GM18508 (cell line): ENCODE measurements around the gene RPL7A.
"Not testable (repeated sequence)": the region's sequence is repeated elsewhere in the genome, so short reads cannot be mapped to it uniquely, and the experiment has no call there.

ENCODE experiments used
- ATAC-seq: cut with Tn5 transposase; IDR thresholded peaks from one replicate; pipeline ENCODE4 v1.9.1; 2021; ENCODE audit warnings: moderate number of reproducible peaks; ENCODE audit not compliant: insufficient read depth, unreplicated experiment

The RPL7A gene

DNA sequence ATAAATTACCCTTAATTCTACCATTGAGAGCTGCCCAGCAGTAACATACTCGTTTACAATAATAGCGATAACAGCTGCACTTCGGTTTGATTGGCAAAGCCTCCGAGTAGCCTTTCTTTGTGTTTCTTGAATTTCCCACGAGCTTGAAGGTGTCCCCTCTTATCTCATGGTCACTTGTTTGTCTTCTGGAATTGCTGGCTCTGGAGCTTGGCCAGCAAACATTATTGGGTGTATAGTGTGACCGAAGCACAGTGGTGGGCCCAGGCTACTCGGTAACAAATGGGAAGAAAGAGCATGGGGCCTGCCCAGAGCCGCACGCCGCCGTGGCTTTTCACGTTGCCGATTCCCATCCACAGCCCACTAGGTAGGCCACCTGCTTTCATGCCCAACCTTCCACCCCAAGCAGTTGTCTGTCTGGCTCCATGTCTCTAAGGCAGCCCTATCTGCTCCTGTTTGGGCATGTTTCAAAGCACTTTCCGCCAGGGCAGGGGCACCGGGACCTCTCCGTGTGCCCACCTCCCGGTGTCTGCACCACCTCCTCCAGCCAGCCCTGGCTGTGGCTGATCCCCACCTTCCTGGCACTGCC is 36.8 kb downstream of the RPL7A start:
- ATAC-seq = no peak

GRCh38 chr9:133385452-133385851 is 37.4 kb downstream of the RPL7A start:
- ATAC-seq = no peak

DNA sequence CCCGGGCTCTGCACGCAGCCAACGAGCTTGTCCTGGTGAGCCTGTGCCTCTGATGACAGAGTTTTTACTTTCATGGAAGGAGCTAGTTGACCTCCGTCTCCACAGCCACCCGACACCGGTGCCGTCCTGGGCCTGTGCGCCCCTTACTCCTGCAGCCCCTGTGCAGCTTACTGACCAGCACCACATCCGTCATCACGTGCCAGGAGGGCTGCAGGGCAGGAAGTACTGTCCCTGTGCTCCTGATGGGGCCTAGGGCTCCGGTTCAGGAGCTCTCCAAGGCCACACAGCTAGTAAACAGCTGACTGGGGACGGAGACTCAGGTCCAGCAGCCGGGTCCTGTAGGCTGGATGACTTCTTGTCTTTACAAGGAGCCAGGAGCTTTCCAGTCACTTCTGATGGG is 38.3 kb downstream of the RPL7A start:
- ATAC-seq = no peak

- no peak for ATAC-seq
These were observed 39.7 kb downstream of the RPL7A start for GRCh38 chr9:133387680-133388079.

- ATAC-seq = no peak
These were observed 41.1 kb downstream of the RPL7A start for GRCh38 chr9:133389025-133389557.

DNA sequence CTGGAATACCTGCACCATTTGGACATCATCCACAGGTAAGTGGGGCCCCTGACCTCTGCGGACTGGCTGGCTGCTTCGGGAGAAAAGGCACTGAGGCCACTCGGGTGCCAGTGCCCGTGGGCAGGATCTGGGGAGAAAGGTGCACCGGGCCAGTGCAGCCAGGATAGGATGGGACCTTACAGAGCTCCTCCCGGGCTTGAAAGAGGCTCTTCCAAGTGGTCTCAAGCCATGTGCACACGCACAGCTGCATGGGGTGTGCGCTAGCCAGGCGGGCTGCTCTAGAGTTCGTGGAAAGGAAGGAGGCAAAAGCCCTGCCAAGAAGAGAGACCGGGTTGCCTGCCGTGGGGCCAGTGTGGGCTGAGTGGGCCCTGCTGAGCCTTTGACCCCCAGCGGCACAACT is 41.5 kb downstream of the RPL7A start:
- no peak for ATAC-seq

DNA sequence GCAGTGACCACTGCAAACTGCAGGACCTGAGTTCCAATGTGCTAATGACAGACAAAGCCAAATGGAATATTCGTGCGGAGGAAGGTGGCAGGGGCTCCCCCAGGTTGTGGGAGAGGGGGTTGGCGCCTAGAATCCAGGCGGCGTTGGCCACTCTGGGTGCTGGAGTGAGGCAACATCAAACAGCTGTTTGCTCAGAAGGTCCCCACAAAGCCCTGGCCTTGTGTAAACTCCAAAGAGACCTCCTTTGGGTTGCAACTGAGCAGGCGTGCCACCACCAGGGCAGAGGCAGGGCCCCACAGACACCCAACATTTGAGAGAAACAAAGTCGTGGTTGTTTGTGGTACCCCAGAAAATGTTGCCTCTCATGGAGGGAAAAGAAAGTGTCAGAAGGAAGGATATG is 42.7 kb downstream of the RPL7A start:
- no peak for ATAC-seq

- ATAC-seq = not testable (repeated sequence)
These were observed 43.4 kb downstream of the RPL7A start for GRCh38 chr9:133391449-133391848.

DNA sequence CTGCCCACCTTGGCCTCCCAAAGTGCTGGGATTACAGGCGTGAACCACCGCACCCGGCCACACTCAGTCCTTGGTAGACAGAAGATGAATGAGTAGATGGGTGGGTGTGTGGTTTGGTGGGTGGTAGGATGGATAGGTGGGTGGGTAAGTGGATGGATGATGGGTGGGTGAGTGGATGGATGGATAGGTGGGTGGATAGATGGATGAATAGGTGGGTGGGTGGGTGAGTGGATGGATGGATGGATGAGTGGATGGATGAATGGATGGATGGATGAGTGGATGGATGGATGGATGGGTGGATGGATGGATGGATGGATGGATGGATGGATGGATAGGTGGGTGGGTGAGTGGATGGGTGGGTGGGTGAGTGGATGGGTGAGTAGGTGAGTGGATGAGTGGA is 44.3 kb downstream of the RPL7A start:
- ATAC-seq = not testable (repeated sequence)

GRCh38 chr9:133393399-133393798 is 45.4 kb downstream of the RPL7A start:
- no peak for ATAC-seq

- no peak for ATAC-seq
These were observed 46.8 kb downstream of the RPL7A start for GRCh38 chr9:133394687-133395271.

GRCh38 chr9:133396952-133397351 is 48.9 kb downstream of the RPL7A start:
- ATAC-seq = no peak

DNA sequence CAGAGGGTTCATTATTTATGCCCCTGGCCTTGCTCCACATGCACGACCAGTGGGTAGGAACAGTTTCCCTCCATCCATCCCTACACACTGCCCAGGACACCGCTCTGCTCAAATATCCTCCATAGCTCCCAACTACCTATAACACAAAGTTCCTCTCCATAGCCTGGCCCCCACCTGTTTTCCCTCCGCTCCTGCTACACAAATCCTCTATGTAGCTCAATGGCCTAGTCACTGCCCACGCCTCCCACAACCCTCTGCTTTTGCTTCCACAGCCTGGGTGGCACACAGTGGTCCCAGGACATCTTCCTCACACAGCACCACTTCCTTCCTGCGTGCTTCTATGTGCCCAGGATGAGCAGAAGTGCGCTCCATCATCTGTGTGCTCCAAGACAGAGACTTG is 49.4 kb downstream of the RPL7A start:
- ATAC-seq = no peak

- no peak for ATAC-seq
These were observed 49.9 kb downstream of the RPL7A start for GRCh38 chr9:133397895-133398294.

DNA sequence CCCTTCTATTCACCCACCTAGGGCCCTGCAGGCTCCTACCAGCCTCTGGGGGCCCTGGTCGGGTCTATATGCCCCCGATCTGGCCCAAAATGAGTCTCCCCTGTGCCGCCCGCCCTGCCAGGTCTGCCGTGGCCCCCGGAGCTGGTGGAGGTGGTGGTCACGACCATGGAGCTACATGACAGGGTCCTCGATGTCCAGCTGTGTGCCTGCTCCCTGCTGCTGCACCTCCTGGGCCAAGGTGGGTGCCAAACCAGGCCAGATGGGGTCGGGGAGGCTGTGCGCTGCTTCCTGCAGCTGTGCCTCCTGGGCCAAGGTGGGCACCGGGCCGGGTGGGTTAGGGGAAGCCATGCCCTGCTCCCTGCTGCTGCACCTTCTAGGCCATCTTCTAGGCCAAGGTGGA is 52.3 kb downstream of the RPL7A start:
- no peak for ATAC-seq
